ENCODE data around the gene ZYX. TPM values are rescaled to one million over a fixed set of nuclear protein-coding genes. Genes with fewer than 3 reads are reported as not detected.
"Not testable (repeated sequence)": the region's sequence is repeated elsewhere in the genome, so short reads cannot be mapped to it uniquely, and the experiment has no call there.

ZYX gene
- total and polyA plus RNA-seq, 9 donors = 44.2 to 282 (median 167) TPM

GRCh38 chr7:143411976-143412708 is 31.0 kb downstream of the ZYX start:
- intact Hi-C loops (cut with DNase I) = loop anchor here in 1 of 4 donors (10.0 kb wide), 1 partner anchor 147 kb away; the partner anchor contains the start of gene GSTK1
- H3K27ac ChIP-seq = no peak overlapping the region
- no peak for DNase-seq
- no peaks in the 10 kb centered on the region for H3K36me3 ChIP-seq
- H3K27me3 ChIP-seq = no peaks in the 10 kb centered on the region
- H3K4me3 ChIP-seq = no peak overlapping the region
- no peak for TF ChIP-seq POLR2A (IDR thresholded peaks at IDR 0.05)
- TF ChIP-seq, protein P1, sequence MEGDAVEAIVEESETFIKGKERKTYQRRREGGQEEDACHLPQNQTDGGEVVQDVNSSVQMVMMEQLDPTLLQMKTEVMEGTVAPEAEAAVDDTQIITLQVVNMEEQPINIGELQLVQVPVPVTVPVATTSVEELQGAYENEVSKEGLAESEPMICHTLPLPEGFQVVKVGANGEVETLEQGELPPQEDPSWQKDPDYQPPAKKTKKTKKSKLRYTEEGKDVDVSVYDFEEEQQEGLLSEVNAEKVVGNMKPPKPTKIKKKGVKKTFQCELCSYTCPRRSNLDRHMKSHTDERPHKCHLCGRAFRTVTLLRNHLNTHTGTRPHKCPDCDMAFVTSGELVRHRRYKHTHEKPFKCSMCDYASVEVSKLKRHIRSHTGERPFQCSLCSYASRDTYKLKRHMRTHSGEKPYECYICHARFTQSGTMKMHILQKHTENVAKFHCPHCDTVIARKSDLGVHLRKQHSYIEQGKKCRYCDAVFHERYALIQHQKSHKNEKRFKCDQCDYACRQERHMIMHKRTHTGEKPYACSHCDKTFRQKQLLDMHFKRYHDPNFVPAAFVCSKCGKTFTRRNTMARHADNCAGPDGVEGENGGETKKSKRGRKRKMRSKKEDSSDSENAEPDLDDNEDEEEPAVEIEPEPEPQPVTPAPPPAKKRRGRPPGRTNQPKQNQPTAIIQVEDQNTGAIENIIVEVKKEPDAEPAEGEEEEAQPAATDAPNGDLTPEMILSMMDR (IDR thresholded peaks at IDR 0.05) = no peak
- no peak for TF ChIP-seq EP300 (IDR thresholded peaks at IDR 0.05)
- 77 to 86% (median 80%) methylated on average over 5 of the region's 5 CpGs for WGBS, 3 donors
- no peaks in the 10 kb centered on the region for H3K9me3 ChIP-seq
- peaks cover 3% of the 10 kb centered on the region for H3K4me1 ChIP-seq (ENCODE audit: insufficient read depth)

GRCh38 chr7:143413123-143413522 is 32.0 kb downstream of the ZYX start:
- WGBS, 3 donors = 91 to 96% (median 92%) methylated on average over 8 of the region's 8 CpGs

GRCh38 chr7:143415209-143415608 is 34.1 kb downstream of the ZYX start:
- 79 to 87% (median 84%) methylated on average over 7 of the region's 7 CpGs for WGBS, 3 donors
- intact Hi-C loops (cut with DNase I) = loop anchor here (5.0 to 10.0 kb wide), 4 partner anchors 38 to 178 kb away; partner anchors contain the start of gene GSTK1 (in 1 of the 4)
- H3K27me3 ChIP-seq; H3K36me3 ChIP-seq; H3K27ac ChIP-seq; H3K9me3 ChIP-seq; DNase-seq; H3K4me3 ChIP-seq; H3K4me1 ChIP-seq (ENCODE audit: insufficient read depth): not testable (repeated sequence)

More at GRCh38 chr7:143413123-143413522, 32.0 kb downstream of the ZYX start:
- DNase-seq = no peak
- Histone ChIP-seq H3K27ac (no peak overlapping the region), H3K4me3 (no peak overlapping the region), H3K4me1 (ENCODE audit: insufficient read depth) (peaks cover 3% of the 10 kb centered on the region), H3K27me3 (no peaks in the 10 kb centered on the region), H3K9me3 (no peaks in the 10 kb centered on the region), H3K36me3 (no peaks in the 10 kb centered on the region)
- TF ChIP-seq, protein P1 (IDR thresholded peaks at IDR 0.05) = no peak
- TF ChIP-seq EP300 (IDR thresholded peaks at IDR 0.05) (no peak), POLR2A (IDR thresholded peaks at IDR 0.05) (no peak)
- intact Hi-C loops (cut with DNase I) = loop anchor here in 1 of 4 donors (10.0 kb wide), 1 partner anchor 148 kb away; the partner anchor contains the start of gene GSTK1

DNA sequence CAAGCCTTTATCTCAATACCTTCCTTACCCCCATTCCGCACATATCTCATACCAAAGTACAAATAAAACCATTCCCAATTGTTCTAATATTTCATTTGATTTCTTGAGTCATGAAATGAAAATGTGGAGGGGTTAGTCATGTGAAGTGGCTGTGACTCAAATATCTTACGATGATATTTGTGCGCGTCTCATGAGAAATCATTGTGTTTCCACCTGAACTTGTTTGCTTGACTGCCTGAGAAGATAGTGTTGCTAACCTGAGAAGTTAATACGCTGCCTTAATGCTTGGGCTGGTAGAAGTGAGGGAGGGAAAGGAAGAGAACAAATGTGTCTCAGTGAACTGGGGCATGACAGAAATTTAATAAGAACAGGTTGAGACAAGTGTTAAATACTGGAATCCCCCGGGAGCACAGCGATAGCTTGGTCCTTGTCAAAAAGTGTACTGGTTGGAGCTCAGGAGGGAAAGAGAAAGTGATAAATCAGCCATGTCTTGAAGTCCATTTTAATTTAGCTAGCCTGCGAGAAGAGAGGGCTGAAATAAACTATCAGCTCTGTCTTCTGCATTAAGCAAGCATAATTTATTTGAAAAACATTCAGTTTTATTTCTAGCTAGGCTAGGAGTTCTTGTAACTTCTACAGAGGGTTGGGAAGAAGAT is 34.7 kb downstream of the ZYX start:
- no peaks in the 10 kb centered on the region for H3K4me1 ChIP-seq (ENCODE audit: insufficient read depth)
- WGBS, 3 donors = 74 to 80% (median 74%) methylated on average over 8 of the region's 8 CpGs
- intact Hi-C loops (cut with DNase I) = loop anchor here (5.0 to 10.0 kb wide), 4 partner anchors 39 to 179 kb away; partner anchors contain the start of gene GSTK1 (in 1 of the 4)

More for the DNA sequence above, 34.7 kb downstream of the ZYX start:
- Histone ChIP-seq H3K36me3 (no peaks in the 10 kb centered on the region), H3K27ac (no peak overlapping the region), H3K27me3 (no peaks in the 10 kb centered on the region), H3K4me3 (no peak overlapping the region), H3K9me3 (no peaks in the 10 kb centered on the region)
- TF ChIP-seq POLR2A (IDR thresholded peaks at IDR 0.05) = no peak
- TF ChIP-seq, protein P1 (IDR thresholded peaks at IDR 0.05) = no peak
- TF ChIP-seq EP300 (IDR thresholded peaks at IDR 0.05) = no peak
- no peak for DNase-seq
